Measurements from ENCODE around the gene KDM3A.

KDM3A gene, protein sequence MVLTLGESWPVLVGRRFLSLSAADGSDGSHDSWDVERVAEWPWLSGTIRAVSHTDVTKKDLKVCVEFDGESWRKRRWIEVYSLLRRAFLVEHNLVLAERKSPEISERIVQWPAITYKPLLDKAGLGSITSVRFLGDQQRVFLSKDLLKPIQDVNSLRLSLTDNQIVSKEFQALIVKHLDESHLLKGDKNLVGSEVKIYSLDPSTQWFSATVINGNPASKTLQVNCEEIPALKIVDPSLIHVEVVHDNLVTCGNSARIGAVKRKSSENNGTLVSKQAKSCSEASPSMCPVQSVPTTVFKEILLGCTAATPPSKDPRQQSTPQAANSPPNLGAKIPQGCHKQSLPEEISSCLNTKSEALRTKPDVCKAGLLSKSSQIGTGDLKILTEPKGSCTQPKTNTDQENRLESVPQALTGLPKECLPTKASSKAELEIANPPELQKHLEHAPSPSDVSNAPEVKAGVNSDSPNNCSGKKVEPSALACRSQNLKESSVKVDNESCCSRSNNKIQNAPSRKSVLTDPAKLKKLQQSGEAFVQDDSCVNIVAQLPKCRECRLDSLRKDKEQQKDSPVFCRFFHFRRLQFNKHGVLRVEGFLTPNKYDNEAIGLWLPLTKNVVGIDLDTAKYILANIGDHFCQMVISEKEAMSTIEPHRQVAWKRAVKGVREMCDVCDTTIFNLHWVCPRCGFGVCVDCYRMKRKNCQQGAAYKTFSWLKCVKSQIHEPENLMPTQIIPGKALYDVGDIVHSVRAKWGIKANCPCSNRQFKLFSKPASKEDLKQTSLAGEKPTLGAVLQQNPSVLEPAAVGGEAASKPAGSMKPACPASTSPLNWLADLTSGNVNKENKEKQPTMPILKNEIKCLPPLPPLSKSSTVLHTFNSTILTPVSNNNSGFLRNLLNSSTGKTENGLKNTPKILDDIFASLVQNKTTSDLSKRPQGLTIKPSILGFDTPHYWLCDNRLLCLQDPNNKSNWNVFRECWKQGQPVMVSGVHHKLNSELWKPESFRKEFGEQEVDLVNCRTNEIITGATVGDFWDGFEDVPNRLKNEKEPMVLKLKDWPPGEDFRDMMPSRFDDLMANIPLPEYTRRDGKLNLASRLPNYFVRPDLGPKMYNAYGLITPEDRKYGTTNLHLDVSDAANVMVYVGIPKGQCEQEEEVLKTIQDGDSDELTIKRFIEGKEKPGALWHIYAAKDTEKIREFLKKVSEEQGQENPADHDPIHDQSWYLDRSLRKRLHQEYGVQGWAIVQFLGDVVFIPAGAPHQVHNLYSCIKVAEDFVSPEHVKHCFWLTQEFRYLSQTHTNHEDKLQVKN (N-terminal part only)
- 257 to 312 (median 270) reads per million in 4 donors for total RNA-seq

DNA sequence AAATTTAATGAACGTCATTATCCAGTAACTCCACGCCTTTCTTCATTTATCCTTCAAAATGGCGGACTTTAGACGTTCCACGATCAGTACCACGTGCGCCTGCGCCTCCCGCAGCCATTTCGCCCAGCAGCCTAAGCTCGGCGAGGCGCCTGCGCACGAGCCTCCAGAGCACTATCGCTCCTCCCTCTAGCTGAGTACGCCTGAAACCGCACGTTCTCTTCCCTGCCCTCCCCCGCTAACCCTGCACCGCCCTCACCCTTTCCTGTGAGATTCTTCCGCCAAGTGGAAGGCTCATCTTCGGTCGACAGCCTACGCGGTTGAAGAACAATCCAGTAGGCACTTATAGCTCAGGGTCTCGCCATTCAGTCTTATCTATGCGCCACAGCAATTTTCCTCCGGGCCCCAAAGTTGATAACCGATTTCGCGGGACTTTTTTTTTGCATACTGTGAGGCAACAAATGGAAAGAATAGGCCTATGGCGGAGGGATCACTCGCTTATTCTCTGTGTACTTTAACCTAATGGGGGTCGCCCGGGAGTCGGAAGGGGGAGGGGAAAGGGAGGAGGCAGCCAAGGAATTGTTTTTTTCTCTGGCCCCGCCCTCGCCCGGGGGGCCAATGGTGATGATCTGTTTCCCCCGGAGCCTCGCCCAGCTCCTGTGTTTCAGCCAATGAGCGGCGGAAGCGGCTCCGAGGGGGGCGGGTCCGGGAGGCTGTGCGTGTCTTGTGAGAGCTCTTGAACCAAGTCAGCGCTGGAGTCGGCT is at the start of gene KDM3A:
TSS of gene KDM3A (plus strand) at position 741 of the 761 bp plus-strand sequence. CDS start 677 bp downstream, outside the sequence.
- peak; percentile 98 to 99 (median 98) for DNase-seq

DNA sequence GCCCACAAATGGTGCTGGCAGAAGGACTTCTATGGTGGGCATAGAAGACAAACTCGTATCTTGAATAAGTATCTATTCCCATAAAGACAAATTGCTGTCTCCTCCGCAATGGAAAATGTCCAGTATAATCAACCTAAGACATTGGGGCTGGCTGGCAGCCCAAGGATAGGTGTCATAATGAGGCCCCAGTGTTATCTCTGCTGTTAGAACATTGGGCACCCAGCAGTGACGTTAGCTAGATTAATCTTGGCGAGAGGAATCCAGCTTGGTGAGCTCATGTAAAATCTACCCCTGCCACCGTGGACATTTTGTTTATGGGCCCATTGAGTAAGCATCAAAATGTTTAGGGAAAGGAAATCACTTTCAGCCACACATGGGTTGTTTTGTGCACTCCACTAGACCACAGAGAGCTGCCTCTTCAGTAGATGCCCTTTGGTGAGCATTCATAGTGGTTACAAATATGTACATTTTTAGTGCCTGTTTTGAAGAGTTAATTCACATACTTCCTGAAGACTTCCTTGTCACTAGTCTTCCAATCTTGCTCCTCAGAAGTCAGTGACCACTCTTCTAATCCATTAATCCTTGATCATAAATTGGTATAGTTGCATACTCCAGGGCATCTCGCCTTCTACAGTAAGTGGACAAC is 48.2 kb upstream of the KDM3A start:
- DNase-seq: no peak

DNA sequence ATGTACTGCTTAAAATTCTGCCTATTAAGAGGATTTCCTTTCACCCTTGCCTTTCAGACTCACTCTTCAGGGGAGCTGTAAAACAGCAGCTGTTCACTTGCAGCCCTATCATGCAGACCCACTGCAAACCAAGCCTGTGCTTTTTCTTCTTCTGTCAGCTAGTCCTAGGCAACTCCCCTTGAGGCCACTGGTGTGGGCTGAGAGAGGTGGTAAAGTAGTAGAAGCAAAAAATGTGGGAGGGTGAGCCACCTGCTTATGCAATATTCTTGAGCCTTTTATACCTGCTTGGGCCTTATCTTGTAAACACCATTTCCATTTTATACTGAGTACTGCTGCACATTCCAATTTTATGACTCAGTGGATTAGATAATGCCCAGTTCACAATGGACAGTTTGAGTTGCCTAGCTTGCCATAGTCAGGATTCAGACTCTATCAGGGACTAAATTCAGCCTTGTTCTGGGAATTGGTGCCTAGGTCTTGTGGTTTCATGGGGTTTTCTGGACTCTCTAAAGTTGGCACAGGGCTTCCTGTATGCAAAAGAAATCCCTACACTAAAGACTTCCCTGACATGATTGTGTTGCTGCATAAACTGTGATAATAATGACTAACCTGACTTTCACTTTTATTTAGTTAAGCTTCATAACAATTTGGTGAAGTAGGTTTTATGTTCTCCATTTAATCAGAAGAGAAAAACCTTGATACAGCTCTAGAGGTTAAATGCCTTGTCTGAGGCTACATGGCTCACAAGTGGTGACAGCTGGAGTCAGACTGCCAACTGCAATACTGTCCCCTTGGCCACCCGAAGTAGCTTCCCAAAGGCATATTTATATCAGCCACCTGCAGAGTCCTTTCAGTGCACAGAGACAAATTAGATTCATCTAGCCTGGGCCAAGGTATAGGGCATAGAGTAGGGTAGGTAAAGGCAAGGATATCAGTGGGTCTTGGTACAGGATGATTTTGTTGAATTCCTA is 47.4 kb upstream of the KDM3A start:
- DNase-seq: no peak

DNA sequence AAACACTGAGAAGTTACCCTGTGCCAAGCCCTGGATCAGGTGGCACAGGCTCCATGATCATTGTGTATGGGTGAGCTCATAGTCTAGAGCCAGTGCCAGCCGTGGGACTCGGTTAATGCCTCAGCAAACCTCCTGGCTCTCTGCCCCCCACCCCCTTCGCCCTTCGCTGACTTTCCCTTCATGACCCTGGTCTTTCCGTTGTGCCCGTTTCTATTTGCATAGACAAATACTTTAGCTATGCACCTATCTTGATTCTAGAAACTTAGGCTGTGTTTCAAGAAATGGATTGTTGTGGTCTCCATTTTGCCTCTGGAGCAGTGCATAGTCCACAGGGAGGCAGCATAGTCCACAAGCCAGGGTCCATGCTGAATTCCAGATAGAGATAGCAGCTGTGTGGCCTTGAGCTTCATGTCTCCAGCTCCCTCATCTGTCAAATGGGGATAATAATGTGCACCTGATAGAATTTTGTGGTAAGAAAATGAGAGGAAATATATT is 44.8 kb upstream of the KDM3A start:
- DNase-seq: no peak

DNA sequence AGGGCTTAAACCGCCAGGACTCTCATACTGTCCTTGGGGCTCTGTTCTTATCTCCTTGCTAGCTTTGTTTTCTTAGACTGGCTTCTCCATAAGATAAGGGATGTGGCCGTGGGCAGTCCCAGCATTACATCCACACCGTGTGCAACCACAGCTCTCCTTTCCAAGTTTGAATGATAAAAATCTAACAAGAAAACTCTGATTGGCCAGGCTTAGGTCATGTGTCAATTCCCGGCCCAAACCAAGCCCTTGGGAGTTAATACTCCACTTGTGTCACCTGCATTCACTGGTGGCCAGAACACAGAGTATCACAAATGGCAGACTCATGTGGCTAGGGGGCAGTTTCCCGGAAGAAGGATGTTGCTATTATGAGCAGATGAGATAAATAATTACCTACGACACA is 43.2 kb upstream of the KDM3A start:
- DNase-seq: no peak

DNA sequence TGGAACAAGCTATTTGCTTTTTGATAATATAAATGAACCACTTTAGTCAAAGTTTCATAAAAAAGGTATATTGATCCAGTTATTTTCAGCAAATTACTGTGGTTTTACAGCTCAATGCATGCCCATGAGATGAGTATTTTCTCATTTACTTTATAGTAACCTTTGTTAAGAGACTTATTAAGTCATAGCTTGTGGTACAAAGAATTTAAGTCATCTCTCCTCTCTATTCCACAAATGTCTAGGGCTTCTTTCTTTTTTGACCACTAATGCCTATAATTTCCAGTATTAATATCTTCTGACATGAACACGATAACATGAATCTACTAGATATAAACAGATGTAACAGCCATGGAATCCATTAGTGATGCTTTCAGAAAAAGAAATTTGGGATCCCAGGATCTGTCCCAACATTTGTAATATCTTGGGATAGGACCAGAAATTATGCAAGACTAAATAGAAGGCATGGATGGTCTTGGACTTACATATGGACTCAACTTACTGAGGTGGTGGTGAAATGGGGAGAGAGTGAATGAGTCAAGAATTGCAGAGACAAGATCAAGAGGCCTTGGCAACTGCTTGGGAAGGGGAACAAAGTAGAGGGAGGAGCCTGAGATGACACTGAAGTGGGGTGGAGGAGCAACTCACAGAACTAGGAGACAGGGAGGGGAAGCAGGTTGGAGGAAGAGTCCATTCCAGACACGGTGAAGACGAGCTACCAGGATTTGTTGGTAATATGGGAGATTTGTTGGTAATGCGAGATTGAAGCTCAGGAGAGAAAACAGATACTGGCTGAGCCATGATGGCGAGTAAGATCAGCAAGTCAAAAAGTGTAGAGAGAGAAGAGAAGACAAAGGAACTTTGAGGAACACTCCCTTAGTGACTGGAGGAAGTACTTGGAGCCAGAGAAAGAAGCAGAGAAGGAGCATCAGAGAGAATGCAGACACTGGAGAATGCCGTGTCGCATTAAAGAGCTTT is 42.4 kb upstream of the KDM3A start:
- DNase-seq: no peak

DNA sequence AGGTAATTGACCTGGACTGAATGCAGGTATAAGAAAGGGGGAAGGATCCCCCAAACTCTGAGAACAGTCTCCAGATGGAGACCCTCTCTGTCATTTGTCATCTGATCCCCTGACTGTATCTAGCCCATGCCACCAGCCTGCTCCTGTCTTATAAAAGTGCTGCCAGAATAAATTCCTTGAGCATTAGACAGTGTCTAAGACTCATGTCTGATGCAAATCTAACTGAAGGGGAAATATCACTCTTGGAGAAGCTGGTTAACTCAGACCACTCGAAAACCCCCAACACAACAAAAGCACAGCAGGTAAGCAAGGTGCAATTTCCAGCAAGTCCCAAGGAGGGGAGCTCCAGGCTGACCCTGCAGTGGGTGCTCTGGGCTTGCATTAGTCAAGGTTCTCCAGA is 40.9 kb upstream of the KDM3A start:
- no peak for DNase-seq

DNA sequence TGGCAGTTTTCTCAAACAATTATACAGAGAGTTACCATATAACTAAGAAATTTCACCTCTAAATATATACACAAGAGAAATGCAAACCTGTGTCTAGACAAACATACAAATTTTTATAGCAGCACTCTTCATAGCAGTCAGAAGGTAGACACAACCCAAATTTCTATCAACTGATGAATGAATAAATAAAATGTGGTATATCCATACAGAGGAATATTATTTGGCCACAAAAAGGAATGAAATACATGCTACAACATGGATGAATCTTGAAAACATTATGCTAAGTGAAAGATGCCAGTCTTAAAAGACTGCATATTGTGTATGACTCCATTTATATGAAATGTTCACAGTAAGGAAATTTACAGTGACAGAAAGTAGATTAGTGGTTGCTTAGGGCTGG is 30.6 kb upstream of the KDM3A start:
- no peak for DNase-seq

DNA sequence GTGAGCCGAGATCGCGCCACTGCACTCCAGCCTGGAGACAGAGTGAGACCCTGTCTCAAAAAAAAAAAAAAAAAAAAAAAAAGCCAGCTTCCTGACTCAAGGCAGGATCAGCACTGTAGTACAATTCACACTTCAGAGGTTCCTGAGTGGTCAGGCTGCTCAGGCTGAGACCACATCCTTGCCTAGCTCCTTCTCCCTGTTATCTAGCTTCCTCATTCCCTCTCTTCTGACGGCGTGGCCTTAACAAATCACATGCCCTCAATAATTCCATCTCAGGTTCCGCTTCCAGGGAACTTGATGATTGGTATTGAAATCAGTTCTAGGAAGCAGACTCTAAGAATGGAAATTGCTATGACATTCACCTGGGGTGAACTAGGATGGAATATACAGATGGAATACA is 29.8 kb upstream of the KDM3A start:
- no peak for DNase-seq

DNA sequence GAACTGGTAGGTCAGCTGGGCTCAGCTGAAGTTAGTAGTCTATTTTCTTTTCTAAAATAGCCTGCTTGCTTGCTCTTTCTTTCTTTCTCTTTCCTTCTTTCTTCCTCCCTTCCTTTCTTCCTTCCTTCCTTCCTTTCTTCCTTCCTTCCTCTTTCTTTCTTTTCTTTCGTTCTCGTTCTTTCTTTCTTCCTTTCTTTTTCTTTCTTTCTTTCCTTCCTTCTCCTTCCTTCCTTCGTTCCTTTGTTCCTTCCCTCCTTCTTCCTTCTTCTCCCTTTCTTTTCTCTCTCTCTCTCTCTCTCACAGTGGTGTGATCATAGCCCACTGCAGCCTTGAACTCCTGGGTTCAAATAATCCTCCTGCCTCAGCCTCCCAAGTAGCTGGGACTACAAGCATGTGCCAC is 29.2 kb upstream of the KDM3A start:
- DNase-seq: no peak

DNA sequence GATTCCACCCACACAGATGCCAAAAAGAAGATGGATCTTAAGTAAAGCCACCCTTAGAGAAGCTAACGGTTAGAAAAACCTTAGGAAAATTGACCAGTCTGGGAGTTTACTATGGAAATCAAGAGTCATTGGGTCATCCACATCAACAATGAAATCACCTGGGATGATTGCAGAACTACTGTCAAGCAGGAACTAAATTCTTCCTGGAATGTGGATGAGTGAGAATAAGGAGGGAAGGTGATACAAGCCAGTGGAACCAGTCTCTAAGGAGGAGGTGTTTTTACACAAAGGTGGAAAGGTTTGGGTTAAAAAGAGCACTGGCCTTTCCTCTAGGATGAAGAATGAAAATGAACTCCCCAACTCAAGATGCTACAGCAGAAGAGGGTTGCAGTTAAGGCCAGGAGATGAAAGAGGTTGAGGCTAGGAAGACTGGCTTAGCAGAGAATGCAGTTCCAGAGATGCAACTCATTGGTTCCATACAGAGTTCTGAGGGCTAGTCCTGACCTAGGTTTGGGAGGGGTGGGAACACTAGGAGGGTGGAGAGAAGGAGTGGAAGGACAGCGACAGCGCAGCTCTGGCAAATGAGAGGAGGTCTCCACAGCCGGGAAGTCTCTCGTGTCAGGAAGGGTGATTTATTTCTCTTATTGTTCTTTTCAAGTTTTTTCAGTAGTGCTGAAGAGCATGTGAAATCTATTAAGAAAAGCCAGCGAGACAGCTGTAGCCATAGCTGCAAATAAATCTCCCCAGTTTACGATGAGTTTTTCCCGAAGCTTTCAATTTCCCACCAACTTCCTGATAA is 27.7 kb upstream of the KDM3A start:
- DNase-seq: no peak

DNA sequence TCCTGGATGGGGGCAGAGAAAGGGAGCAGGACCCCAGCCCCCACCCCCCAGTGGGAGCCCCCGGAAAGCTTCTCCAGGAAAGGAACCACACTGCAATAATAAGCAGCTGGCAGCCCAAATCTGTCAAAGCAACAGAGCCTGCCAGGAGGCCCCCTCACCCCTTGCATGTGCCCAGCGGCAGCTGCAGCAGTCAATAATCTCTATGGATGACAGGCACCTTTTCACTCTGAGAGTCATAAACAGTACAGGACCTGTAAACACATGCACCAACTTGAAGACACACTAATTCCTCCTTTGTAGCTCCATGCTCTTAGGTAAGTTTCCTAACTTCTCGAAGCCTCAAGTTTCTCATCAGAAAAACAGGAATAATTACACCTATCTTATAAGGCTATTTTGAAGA is 26.2 kb upstream of the KDM3A start:
- DNase-seq: no peak

DNA sequence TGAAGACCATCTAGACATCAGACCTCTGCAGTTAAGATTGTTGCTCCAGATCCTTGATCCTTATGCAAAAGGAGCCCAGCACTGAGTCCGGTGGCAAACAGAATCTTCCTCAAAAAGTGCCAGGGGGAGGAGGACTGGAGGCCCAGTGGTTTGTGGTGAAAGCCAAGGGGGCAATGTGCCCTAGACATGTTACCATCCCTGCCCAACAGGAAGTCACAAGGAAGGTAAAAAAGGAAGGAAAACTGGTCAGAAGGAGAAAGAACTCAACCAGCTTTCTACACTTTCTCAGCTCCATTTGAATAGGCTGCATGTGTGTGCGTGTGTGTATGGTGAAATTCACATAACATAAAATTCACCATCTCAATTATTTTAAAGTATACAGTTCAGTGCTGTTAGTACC is 25.0 kb upstream of the KDM3A start:
- no peak for DNase-seq

DNA sequence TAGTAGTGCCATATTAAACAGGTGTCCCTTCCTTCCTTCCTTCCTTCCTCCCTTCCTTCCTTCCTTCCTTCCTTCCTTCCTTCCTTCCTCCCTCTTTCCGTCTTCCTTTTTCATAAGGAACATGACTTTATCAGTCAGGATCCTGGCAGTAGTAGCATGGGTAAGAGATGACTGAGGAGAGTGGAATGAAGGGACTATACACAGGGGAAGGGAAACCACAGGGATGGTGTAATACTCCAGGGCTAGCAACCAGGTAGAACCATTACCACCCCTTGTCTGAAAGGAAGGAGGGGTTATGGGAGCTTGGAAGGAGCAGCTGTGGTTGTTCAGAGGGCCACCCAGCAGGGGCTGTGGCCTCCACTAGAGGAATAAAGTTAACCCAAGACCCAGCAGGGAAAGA is 23.2 kb upstream of the KDM3A start:
- no peak for DNase-seq

DNA sequence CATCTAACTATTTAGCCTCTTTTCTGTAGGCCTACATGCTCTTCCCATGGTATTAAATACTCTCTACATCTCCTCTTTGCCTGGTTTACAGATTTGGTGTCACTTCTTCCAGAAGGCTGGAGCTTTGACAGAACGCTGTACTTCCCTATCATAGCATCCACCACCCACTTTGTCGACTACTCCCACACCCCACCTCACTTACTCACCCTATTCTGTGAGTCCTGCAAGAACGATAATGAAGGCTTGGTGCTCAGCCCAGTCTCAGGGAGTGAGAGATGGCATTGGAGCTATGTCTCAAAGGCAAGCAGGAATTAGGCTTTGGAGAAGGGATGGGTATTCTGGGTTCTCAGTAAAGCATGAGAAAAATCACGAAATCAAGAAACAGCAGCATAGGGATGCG is 20.3 kb upstream of the KDM3A start:
- no peak for DNase-seq

DNA sequence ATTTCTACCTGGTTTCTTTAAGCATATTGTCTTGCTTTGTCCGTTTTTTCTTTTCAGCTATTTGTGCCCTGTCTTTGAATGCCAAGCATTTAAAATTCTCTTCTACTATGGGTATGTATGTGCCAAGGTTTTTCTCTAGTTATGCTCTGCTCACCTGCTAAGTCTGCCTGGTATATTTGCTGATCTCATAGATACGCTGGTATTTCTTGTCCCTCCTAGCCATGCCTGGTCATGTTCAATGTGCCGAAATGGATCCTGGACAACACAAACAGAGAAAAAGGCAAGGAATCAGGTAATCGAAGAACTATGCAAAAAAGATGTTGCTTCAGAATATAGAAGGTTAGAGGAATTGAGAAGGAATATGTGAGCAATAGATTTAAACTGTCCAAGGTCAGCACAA is 14.9 kb upstream of the KDM3A start:
- no peak for DNase-seq

DNA sequence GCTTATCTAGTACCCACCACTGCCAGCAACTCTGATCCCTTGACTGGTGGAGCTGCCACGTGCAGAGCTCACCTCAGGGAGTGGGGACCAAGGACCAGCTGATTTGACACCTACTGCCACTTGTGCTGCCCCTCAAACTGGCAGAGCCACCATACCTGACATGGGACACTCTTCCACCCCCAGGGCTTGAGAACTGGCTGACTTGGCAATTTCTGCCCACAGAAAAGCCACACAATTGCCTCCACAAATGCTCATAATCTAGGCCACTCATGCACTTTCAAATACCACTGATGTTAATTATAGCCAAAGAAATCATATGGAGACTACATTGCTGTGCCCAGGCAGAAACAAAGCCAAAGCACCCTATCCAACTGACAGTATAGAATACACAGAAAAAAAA is 11.8 kb upstream of the KDM3A start:
- DNase-seq: no peak

DNA sequence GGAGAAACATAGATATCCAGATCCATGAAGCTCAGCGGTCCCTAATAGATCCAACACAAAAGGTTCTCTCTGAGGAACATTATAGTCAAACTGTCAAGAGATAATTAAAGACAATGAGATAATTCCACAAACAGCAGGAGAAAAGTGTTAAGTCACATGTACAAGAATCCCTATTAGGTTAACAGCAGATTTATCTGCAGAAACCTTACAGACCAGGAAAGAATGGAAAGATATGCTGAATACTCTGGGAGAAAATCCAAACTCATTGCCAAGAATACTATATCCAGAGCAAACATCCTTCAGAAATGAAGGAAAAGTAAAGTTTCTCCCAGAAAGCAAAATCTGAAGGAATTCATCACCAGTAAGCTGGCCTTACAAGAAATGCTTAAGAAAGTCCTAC is 10.8 kb upstream of the KDM3A start:
- no peak for DNase-seq

Data from T-helper 1 cell (primary cell).